Neural crest cell (in vitro differentiated cells): ENCODE results near the gene ZDHHC12. TPM values are rescaled to one million over a fixed set of nuclear protein-coding genes. Genes with fewer than 3 reads are reported as not detected.
"Not testable (repeated sequence)": the region's sequence is repeated elsewhere in the genome, so short reads cannot be mapped to it uniquely, and the experiment has no call there.

Source experiments
- DNase-seq: peaks from one replicate; pipeline ENCODE4 v3.0.0; 2021; ENCODE audit warnings: low read depth, mixed read lengths, low spot score
- H3K27ac Mint-ChIP-seq: one replicate; pipeline ENCODE4 v1.8.0; 2021; ENCODE audit warnings: mild to moderate bottlenecking, mixed read lengths; ENCODE audit not compliant: unreplicated experiment
- H3K27me3 Mint-ChIP-seq: 2 replicates; pipeline ENCODE4 v1.8.0; 2021; ENCODE audit warnings: low read depth, mild to moderate bottlenecking, mixed read lengths
- H3K36me3 Mint-ChIP-seq: 2 replicates; pipeline ENCODE4 v1.8.0; 2021; ENCODE audit warnings: low read depth, mild to moderate bottlenecking, mixed read lengths
- H3K4me1 Mint-ChIP-seq: 2 replicates; pipeline ENCODE4 v1.8.0; 2021; ENCODE audit warnings: mixed read lengths
- H3K4me3 Mint-ChIP-seq: one replicate; pipeline ENCODE4 v1.8.0; 2021; ENCODE audit warnings: mild to moderate bottlenecking, mixed read lengths
- H3K9me3 Mint-ChIP-seq: 2 replicates; pipeline ENCODE4 v1.8.0; 2021; ENCODE audit warnings: mixed read lengths
- total RNA-seq: library from RNA; stranded (reverse); gene quantifications from 2 replicates; pipeline ENCODE4 v1.2.1, GENCODE V29; 2021
- TF ChIP-seq, protein P1 (sequence below): fragments of 200-600 bp; sonication (generic); conservative IDR thresholded peaks from 2 replicates; pipeline ENCODE4 v1.5.0; 2021; ENCODE audit warnings: antibody characterized with exemption, mild to moderate bottlenecking

Gene ZDHHC12
- total RNA-seq, 1 donor from 2014 or later, result 15.7 TPM

DNA sequence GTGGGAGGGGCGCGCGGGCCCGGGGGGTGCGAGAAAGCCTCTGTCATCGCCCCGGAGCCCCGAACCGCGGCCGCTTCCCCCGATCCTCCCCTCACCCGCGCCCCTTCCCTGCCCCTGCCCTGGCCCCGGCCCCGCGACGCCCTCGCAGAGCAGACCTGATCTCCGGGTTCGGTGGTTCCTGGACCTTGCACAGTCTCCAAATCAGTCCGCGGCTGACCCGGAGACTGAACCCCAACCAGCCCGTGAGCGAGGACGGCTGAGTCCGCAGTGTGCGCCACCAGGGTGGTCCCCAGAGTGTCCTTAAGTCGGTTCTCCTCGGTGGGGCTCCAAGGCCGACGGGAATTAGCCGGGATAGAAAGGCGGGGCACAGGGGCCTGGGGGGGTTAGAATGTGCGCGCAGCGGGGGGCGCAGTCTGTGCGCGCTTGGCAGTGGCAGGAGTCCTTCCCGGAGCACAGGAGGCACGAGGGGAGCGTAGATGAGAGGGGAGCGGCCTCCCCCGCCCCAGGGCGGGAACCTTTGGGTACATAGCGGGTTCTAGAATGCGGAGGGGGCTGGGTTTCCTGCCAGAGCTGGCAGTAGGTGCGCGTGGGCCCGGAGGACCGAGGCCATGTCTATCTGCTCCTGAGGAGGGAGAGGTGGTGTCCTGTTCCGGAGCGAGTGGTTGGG is 20.8 kb downstream of the ZDHHC12 start:
- Mint-ChIP-seq H3K4me1 (peaks cover 9% of the 10 kb centered on the region), H3K4me3 (peak overlapping the region; percentile 90), H3K27me3 (no peaks in the 10 kb centered on the region), H3K9me3 (no peaks in the 10 kb centered on the region), H3K27ac (peak overlapping the region; percentile 81), H3K36me3 (no peaks in the 10 kb centered on the region)
- TF ChIP-seq, protein P1, sequence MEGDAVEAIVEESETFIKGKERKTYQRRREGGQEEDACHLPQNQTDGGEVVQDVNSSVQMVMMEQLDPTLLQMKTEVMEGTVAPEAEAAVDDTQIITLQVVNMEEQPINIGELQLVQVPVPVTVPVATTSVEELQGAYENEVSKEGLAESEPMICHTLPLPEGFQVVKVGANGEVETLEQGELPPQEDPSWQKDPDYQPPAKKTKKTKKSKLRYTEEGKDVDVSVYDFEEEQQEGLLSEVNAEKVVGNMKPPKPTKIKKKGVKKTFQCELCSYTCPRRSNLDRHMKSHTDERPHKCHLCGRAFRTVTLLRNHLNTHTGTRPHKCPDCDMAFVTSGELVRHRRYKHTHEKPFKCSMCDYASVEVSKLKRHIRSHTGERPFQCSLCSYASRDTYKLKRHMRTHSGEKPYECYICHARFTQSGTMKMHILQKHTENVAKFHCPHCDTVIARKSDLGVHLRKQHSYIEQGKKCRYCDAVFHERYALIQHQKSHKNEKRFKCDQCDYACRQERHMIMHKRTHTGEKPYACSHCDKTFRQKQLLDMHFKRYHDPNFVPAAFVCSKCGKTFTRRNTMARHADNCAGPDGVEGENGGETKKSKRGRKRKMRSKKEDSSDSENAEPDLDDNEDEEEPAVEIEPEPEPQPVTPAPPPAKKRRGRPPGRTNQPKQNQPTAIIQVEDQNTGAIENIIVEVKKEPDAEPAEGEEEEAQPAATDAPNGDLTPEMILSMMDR, result no peak
- no peak for DNase-seq

DNA sequence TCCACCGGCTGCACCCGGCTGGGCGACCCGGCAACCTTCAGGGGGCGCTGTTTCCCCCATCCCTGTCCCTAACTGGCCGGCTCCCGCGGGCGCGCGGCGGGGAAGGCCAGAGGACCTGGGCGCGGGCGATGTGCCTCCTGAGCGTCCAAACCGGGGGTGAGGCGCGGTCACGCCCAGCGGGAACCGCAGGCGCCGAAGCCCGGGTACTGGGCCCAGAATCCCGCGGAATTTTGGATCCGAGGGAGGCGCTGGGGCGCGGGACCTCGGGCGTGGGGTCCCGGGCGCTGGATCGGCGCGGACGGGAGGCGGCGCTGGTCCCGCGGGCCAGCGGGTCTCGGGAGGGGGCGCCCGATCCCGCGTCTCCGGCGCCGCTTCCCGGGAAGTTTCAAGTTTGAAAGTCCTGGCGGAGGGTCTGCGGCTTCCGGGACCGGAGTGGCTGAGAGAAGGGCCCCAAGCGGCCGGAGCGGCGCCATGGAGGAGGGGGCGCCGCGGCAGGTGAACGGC is 21.4 kb downstream of the ZDHHC12 start, which contains the start of gene PKN3:
Gene PKN3, plus strand, starts transcription at position 59 of the 504 bp plus-strand sequence. Its CDS starts 413 bp downstream, at position 472.
- no peaks in the 10 kb centered on the region for H3K36me3 Mint-ChIP-seq

DNA sequence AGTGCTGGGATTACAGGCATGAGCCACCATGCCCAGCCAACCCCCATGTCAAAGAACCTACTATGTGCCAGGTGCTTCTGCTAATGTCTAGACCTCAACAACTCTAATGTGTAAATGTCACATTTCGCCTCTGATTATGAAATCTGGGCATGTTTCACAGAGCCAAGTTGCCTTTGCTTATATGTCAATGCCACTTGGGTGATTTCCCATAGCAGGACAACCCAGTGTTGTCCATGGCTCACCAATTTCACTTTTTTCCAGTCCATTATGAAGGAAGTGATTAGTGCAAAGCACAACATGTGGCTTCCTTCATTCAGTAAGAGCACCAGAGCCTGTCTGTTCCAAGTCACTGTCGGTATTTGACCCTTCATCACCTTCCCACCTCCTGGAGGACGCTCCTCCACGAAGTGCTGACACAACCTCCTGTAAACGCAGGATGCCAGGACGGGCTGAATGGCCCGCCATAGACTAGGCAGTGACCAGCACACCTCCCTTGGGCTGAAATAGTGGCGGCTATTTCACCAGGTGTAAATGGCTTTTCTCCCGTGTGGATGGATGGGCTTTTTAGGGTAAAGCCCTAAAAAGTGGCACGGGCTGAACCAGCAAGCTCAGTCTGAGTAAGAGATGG is 22.6 kb downstream of the ZDHHC12 start:
- H3K27me3 Mint-ChIP-seq, result no peaks in the 10 kb centered on the region

More for the DNA sequence above, 21.4 kb downstream of the ZDHHC12 start, which contains the start of gene PKN3:
- TF ChIP-seq, protein P1, result peak; percentile 96
- peaks cover 9% of the 10 kb centered on the region for H3K4me1 Mint-ChIP-seq
- no peaks in the 10 kb centered on the region for H3K9me3 Mint-ChIP-seq
- H3K27me3 Mint-ChIP-seq, result no peaks in the 10 kb centered on the region
- DNase-seq, result peak; percentile 100
- peak within 1 kb of the TSS; percentile 90 for H3K4me3 Mint-ChIP-seq
- peak within 1 kb of the TSS; percentile 81 for H3K27ac Mint-ChIP-seq

DNA sequence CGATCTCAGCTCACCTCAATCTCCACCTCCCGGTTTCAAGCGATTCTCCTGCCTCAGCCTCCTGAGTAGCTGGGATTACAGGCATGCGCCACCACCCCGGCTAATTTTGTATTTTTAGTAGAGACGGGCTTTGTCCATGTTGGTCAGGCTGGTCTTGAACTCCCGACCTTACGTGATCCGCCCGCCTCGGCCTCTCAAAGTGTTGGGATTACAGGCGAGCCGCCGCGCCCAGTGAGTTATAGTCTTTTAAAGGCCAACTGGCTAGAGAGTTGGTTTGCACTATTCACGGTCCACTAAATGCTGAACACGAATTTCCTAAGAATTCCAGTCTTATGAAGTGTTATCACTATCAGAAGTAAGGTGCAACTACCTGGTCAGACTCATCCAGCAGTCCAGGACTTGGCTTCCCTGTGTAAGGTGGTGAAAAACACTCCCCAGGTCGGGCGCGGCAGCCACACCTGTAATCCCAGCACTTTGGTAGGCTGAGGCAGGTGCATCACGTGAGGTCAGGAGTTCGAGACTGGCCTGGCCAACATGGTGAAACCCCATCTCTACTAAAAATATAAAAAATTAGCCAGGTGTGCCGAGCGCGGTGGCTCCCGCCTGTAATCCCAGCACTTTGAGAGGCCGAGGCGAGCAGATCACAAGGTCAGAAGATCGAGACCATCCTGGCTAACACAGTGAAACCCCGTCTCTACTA is 24.7 kb downstream of the ZDHHC12 start:
- not testable (repeated sequence) for H3K27ac Mint-ChIP-seq, H3K9me3 Mint-ChIP-seq, DNase-seq, H3K27me3 Mint-ChIP-seq, H3K36me3 Mint-ChIP-seq, H3K4me1 Mint-ChIP-seq
- H3K4me3 Mint-ChIP-seq, result peak overlapping the region; percentile 67

More for the DNA sequence above, 22.6 kb downstream of the ZDHHC12 start:
- Mint-ChIP-seq H3K36me3 (peaks cover under 1% of the 10 kb centered on the region), H3K9me3 (no peaks in the 10 kb centered on the region), H3K27ac (no peak overlapping the region), H3K4me1 (peaks cover 9% of the 10 kb centered on the region), H3K4me3 (peak overlapping the region; percentile 82)
- TF ChIP-seq, protein P1, result no peak
- no peak for DNase-seq

DNA sequence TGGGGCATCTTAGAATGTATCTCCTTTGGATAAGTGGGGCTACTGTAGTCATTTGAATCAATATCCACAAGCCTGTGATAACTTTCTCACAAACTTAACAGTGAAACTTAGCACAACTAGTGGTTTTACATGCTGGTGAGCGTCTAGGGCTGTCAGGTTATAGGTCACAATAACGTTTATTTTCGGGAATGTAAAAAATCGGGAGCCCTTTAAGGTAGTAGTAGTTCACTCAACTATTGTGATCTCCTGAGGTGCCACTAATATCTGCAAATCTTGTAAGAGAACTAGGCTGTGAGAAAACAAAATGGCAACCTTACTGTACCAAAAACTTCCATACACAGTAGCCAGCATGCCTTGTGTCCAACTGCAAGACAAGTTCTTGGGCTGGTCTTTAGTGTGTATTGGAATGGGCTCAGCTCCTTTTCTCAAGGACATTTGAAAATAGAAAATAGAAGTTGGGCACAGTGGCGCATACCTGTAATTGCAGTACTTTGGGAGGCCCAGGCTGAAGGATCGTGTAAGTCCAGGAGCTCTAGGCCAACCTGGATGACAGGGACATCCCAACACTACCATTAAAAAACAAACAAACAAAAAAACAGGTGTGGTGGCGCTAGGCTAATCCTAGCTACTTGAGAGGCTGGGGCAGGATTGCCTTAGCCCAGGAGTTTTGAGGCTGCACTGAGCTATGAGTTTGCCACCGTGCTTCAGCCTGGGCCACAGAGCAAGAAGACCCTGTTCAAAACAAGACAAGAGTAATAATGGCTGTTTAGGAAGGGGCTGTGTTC is 26.8 kb downstream of the ZDHHC12 start:
- Mint-ChIP-seq H3K4me3 (peak overlapping the region; percentile 70), H3K27ac (no peak overlapping the region), H3K27me3 (no peaks in the 10 kb centered on the region), H3K4me1 (peaks cover 14% of the 10 kb centered on the region), H3K9me3 (no peaks in the 10 kb centered on the region), H3K36me3 (peaks cover 19% of the 10 kb centered on the region)
- no peak for DNase-seq
- TF ChIP-seq, protein P1, result no peak
